Trophoblast cell (in vitro differentiated cells and primary cell): ENCODE results near the gene CGNL1.
A peak's percentile ranks its signal among the peaks of the same experiment; 100 is the strongest.

Experiments
- DNase-seq, 2 donors: peaks; one replicate each; pipeline ENCODE4 v3.0.0-alpha.2; 2016
- H2AFZ ChIP-seq: 2 replicates; pipeline ENCODE4 v1.6.1; 2013; ENCODE audit warnings: low read length, moderate library complexity, mild to moderate bottlenecking; ENCODE audit not compliant: insufficient read depth, poor library complexity
- H2AK5ac ChIP-seq: 2 replicates; pipeline ENCODE4 v1.6.1; 2013; ENCODE audit warnings: mild to moderate bottlenecking, low read length
- H2BK120ac ChIP-seq: 2 replicates; pipeline ENCODE4 v1.6.1; 2013; ENCODE audit warnings: low read length, mild to moderate bottlenecking, moderate library complexity; ENCODE audit not compliant: insufficient read depth, poor library complexity
- H2BK12ac ChIP-seq: 2 replicates; pipeline ENCODE4 v1.6.1; 2013; ENCODE audit warnings: mild to moderate bottlenecking, low read length, moderate library complexity
- H2BK5ac ChIP-seq: 2 replicates; pipeline ENCODE4 v1.6.1; 2013; ENCODE audit warnings: low read length, low read depth, moderate library complexity, mild to moderate bottlenecking; ENCODE audit not compliant: poor library complexity
- H3K14ac ChIP-seq: 2 replicates; pipeline ENCODE4 v1.6.1; 2013; ENCODE audit warnings: mild to moderate bottlenecking, low read length
- H3K18ac ChIP-seq: 2 replicates; pipeline ENCODE4 v1.6.1; 2013; ENCODE audit warnings: mild to moderate bottlenecking, low read length
- H3K23ac ChIP-seq: 2 replicates; pipeline ENCODE4 v1.6.1; 2013; ENCODE audit warnings: low read length
- H3K27ac ChIP-seq: 2 replicates; pipeline ENCODE4 v1.5.1; 2013; ENCODE audit warnings: low read depth, mild to moderate bottlenecking, inconsistent platforms, low read length, moderate library complexity
- H3K27me3 ChIP-seq: 2 replicates; pipeline ENCODE4 v1.6.1; 2013; ENCODE audit warnings: inconsistent platforms, mild to moderate bottlenecking, low read length, moderate library complexity; ENCODE audit not compliant: insufficient read depth
- H3K36me3 ChIP-seq, 2 experiments: 1 replicate in 1 of 2; 2 replicates in 1 of 2; pipeline ENCODE4 v1.6.1; 2013; ENCODE audit warnings: low read length in 2 of 2, mild to moderate bottlenecking in 2 of 2, moderate library complexity in 1 of 2; ENCODE audit not compliant: insufficient read depth in 2 of 2, control insufficient read depth in 1 of 2
- H3K4ac ChIP-seq: 2 replicates; pipeline ENCODE4 v1.6.1; 2013; ENCODE audit warnings: low read depth, mild to moderate bottlenecking, low read length, moderate library complexity
- H3K4me1 ChIP-seq, 2 experiments: 1 replicate in 1 of 2; 2 replicates in 1 of 2; pipeline ENCODE4 v1.6.1; 2013; ENCODE audit warnings: low read length in 2 of 2, mild to moderate bottlenecking in 2 of 2, moderate library complexity in 1 of 2; ENCODE audit not compliant: insufficient read depth in 2 of 2, control insufficient read depth in 1 of 2
- H3K4me2 ChIP-seq: 2 replicates; pipeline ENCODE4 v1.6.1; 2013; ENCODE audit warnings: inconsistent platforms, mild to moderate bottlenecking, low read length, moderate library complexity
- H3K4me3 ChIP-seq: 2 replicates; pipeline ENCODE4 v1.5.1; 2013; ENCODE audit warnings: mild to moderate bottlenecking, low read depth, low read length, inconsistent platforms
- H3K79me1 ChIP-seq: one replicate; pipeline ENCODE4 v1.6.1; 2013; ENCODE audit warnings: low read length
- H3K79me2 ChIP-seq: 2 replicates; pipeline ENCODE4 v1.6.1; 2013; ENCODE audit warnings: low read length, mild to moderate bottlenecking; ENCODE audit not compliant: control insufficient read depth, insufficient read depth, poor library complexity
- H3K9ac ChIP-seq: 2 replicates; pipeline ENCODE4 v1.6.1; 2013; ENCODE audit warnings: mild to moderate bottlenecking, low read length
- H3K9me3 ChIP-seq: 2 replicates; pipeline ENCODE4 v1.6.1; 2013; ENCODE audit warnings: low read depth, mild to moderate bottlenecking, control low read depth, inconsistent platforms, low read length; ENCODE audit not compliant: insufficient read depth
- H4K12ac ChIP-seq: 2 replicates; pipeline ENCODE4 v1.6.1; 2013; ENCODE audit warnings: low read depth, mild to moderate bottlenecking, low read length, moderate library complexity
- H4K8ac ChIP-seq: 2 replicates; pipeline ENCODE4 v1.6.1; 2013; ENCODE audit warnings: low read depth, mild to moderate bottlenecking, low read length, moderate library complexity
- H4K91ac ChIP-seq: one replicate; pipeline ENCODE4 v1.6.1; 2013; ENCODE audit warnings: low read depth, mild to moderate bottlenecking, low read length, moderate library complexity
- WGBS: extraction: QIAGEN DNeasy Blood & Tissue Kit; methylation state at CpG from one replicate; pipeline ENCODE4 v1.1.7; 2013; ENCODE audit warnings: missing lambda C conversion rate; ENCODE audit not compliant: insufficient read length, insufficient coverage; ENCODE audit errors: extremely low coverage; 5-methylcytosine and 5-hydroxymethylcytosine counted together

Gene CGNL1

GRCh38 chr15:57572468-57572867 lies 196.2 kb downstream of the CGNL1 start:
- WGBS = no CpG with 5 or more reads among the region's 3 CpGs
- Histone ChIP-seq H3K23ac (no peak overlapping the region), H3K4me3 (no peak overlapping the region), H2AFZ (no peak overlapping the region), H4K91ac (no peak overlapping the region), H3K18ac (no peak overlapping the region), H3K9me3 (peaks cover 2% of the 10 kb centered on the region), H3K79me1 (no peaks in the 10 kb centered on the region), H3K4ac (no peak overlapping the region), H2AK5ac (no peak overlapping the region), H4K12ac (no peak overlapping the region), H3K9ac (no peak overlapping the region), H2BK120ac (no peak overlapping the region), H4K8ac (no peak overlapping the region), H3K27ac (no peak overlapping the region), H2BK5ac (no peak overlapping the region), H3K4me1 (no peaks in the 10 kb centered on the region), H3K36me3 (no peaks in the 10 kb centered on the region), H2BK12ac (no peak overlapping the region), H3K14ac (no peak overlapping the region), H3K27me3 (no peaks in the 10 kb centered on the region), H3K4me2 (no peak overlapping the region), H3K79me2 (no peaks in the 10 kb centered on the region)
- no peak for DNase-seq

- H2AK5ac ChIP-seq = no peak overlapping the region
- no peaks in the 10 kb centered on the region for H3K79me1 ChIP-seq
- no peaks in the 10 kb centered on the region for H3K27me3 ChIP-seq
- H3K4me3 ChIP-seq = no peak overlapping the region
- no peak overlapping the region for H3K27ac ChIP-seq
- no peak overlapping the region for H3K18ac ChIP-seq
- no peak overlapping the region for H2BK120ac ChIP-seq
- no peak for DNase-seq
- peaks cover 2% of the 10 kb centered on the region for H3K9me3 ChIP-seq
- no peak overlapping the region for H4K91ac ChIP-seq
- H3K9ac ChIP-seq = no peak overlapping the region
- H3K79me2 ChIP-seq = no peaks in the 10 kb centered on the region
- no peak overlapping the region for H2BK5ac ChIP-seq
- no peak overlapping the region for H3K4ac ChIP-seq
- H4K8ac ChIP-seq = no peak overlapping the region
- no peak overlapping the region for H2BK12ac ChIP-seq
- H3K4me2 ChIP-seq = no peak overlapping the region
- no peak overlapping the region for H4K12ac ChIP-seq
- H3K36me3 ChIP-seq = no peaks in the 10 kb centered on the region
- H2AFZ ChIP-seq = no peak overlapping the region
- H3K14ac ChIP-seq = no peak overlapping the region
- H3K4me1 ChIP-seq = no peaks in the 10 kb centered on the region
- WGBS = no CpG with 5 or more reads among the region's 4 CpGs
- no peak overlapping the region for H3K23ac ChIP-seq
Measured at GRCh38 chr15:57573151-57573550, 196.8 kb downstream of the CGNL1 start.

- no peak overlapping the region for H2BK12ac ChIP-seq
- DNase-seq = no peak
- H2BK5ac ChIP-seq = no peak overlapping the region
- H3K4me3 ChIP-seq = no peak overlapping the region
- no peak overlapping the region for H2AK5ac ChIP-seq
- no peaks in the 10 kb centered on the region for H3K27me3 ChIP-seq
- H3K23ac ChIP-seq = no peak overlapping the region
- H3K36me3 ChIP-seq = no peaks in the 10 kb centered on the region
- H2AFZ ChIP-seq = no peak overlapping the region
- peaks cover 3% of the 10 kb centered on the region in 2 experiments for H3K4me1 ChIP-seq
- H3K4me2 ChIP-seq = no peak overlapping the region
- H3K18ac ChIP-seq = no peak overlapping the region
- H3K9me3 ChIP-seq = peaks cover 5% of the 10 kb centered on the region
- H2BK120ac ChIP-seq = no peak overlapping the region
- H3K14ac ChIP-seq = no peak overlapping the region
- H4K12ac ChIP-seq = no peak overlapping the region
- no peak overlapping the region for H4K91ac ChIP-seq
- no peak overlapping the region for H3K9ac ChIP-seq
- H3K4ac ChIP-seq = no peak overlapping the region
- no peaks in the 10 kb centered on the region for H3K79me1 ChIP-seq
- no peak overlapping the region for H3K27ac ChIP-seq
- WGBS = no CpG with 5 or more reads among the region's 5 CpGs
- no peaks in the 10 kb centered on the region for H3K79me2 ChIP-seq
- H4K8ac ChIP-seq = no peak overlapping the region
Measured at GRCh38 chr15:57575363-57575762, 199.1 kb downstream of the CGNL1 start.

- Histone ChIP-seq H4K12ac (no peak overlapping the region), H3K27me3 (no peaks in the 10 kb centered on the region), H3K27ac (no peak overlapping the region), H4K91ac (no peak overlapping the region), H3K9ac (no peak overlapping the region), H3K36me3 (no peaks in the 10 kb centered on the region), H3K79me1 (no peaks in the 10 kb centered on the region), H3K4me3 (no peak overlapping the region), H2AFZ (no peak overlapping the region), H2BK12ac (no peak overlapping the region), H2BK120ac (no peak overlapping the region), H3K4me1 (peaks cover 3% of the 10 kb centered on the region in 2 experiments), H3K4ac (no peak overlapping the region), H3K79me2 (no peaks in the 10 kb centered on the region), H2AK5ac (no peak overlapping the region), H3K14ac (no peak overlapping the region), H3K18ac (no peak overlapping the region), H4K8ac (no peak overlapping the region), H2BK5ac (no peak overlapping the region), H3K4me2 (no peak overlapping the region), H3K9me3 (peaks cover 8% of the 10 kb centered on the region), H3K23ac (no peak overlapping the region)
- WGBS = no CpG with 5 or more reads among the region's 6 CpGs
- peak in 1 of 2 donors; percentile 25 for DNase-seq
Measured at GRCh38 chr15:57578288-57578900, 202.1 kb downstream of the CGNL1 start.
